OCI-LY1 (cell line): ENCODE results near the gene USP6NL.

Experiments
- H2AFZ ChIP-seq: fragments of 200-600 bp; sonication (generic), shearing (Covaris generic); 2 replicates; pipeline ENCODE4 v1.6.0; 2014; ENCODE audit warnings: antibody characterized with exemption, mild to moderate bottlenecking, low read length
- H3F3A ChIP-seq: fragments of 200-600 bp; sonication (generic), shearing (Covaris generic); 2 replicates; pipeline ENCODE4 v1.6.0; 2014; ENCODE audit warnings: mild to moderate bottlenecking, antibody characterized with exemption, low read length, moderate library complexity; ENCODE audit not compliant: insufficient read depth
- H3K27ac ChIP-seq: fragments of 200-600 bp; sonication (generic); 2 replicates; pipeline ENCODE4 v1.5.1; 2014; ENCODE audit warnings: low read length, mixed run types, mild to moderate bottlenecking, low read depth; ENCODE audit not compliant: poor library complexity, severe bottlenecking
- H3K27me3 ChIP-seq: fragments of 200-600 bp; sonication (generic); 2 replicates; pipeline ENCODE4 v1.6.0; 2014; ENCODE audit warnings: antibody characterized with exemption, mild to moderate bottlenecking, low read length, moderate library complexity; ENCODE audit not compliant: insufficient read depth
- H3K36me3 ChIP-seq: fragments of 200-600 bp; sonication (generic); 2 replicates; pipeline ENCODE4 v1.6.1; 2014; ENCODE audit warnings: mild to moderate bottlenecking, antibody characterized with exemption, low read length, moderate library complexity, mixed read lengths; ENCODE audit not compliant: insufficient read depth
- H3K4me1 ChIP-seq: fragments of 200-600 bp; sonication (generic); 2 replicates; pipeline ENCODE4 v1.5.1; 2014; ENCODE audit warnings: mild to moderate bottlenecking, low read length, moderate library complexity; ENCODE audit not compliant: insufficient read depth, severe bottlenecking
- H3K4me2 ChIP-seq: fragments of 200-600 bp; sonication (generic), shearing (Covaris generic); 2 replicates; pipeline ENCODE4 v1.6.1; 2014; ENCODE audit warnings: low read length
- H3K4me3 ChIP-seq: fragments of 200-600 bp; sonication (generic); 2 replicates; pipeline ENCODE4 v1.5.1; 2014; ENCODE audit warnings: low read length, low read depth, mild to moderate bottlenecking, mixed read lengths; ENCODE audit not compliant: poor library complexity, severe bottlenecking
- H3K79me2 ChIP-seq: fragments of 200-600 bp; shearing (Covaris generic); 2 replicates; pipeline ENCODE4 v1.6.1; 2016; ENCODE audit warnings: mixed run types, low read length, mixed read lengths; ENCODE audit not compliant: insufficient read depth
- H3K9ac ChIP-seq: fragments of 200-600 bp; sonication (generic), shearing (Covaris generic); 2 replicates; pipeline ENCODE4 v1.6.1; 2014; ENCODE audit warnings: mild to moderate bottlenecking, low read length, mixed read lengths
- H3K9me2 ChIP-seq: fragments of 200-600 bp; sonication (generic), shearing (Covaris generic); 2 replicates; pipeline ENCODE4 v1.6.1; 2014; ENCODE audit warnings: low read depth, mild to moderate bottlenecking, low read length, mixed read lengths
- H3K9me3 ChIP-seq: fragments of 200-600 bp; shearing (Covaris generic); 2 replicates; pipeline ENCODE4 v1.6.1; 2014; ENCODE audit warnings: low read length, mixed read lengths
- H4K20me1 ChIP-seq: fragments of 200-600 bp; sonication (generic), shearing (Covaris generic); 2 replicates; pipeline ENCODE4 v1.6.0; 2016; ENCODE audit warnings: mild to moderate bottlenecking, low read length; ENCODE audit not compliant: insufficient read depth
- EZH2 ChIP-seq: fragments of 200-600 bp; sonication (generic), shearing (Covaris generic); IDR thresholded peaks from 2 replicates; pipeline ENCODE4 v1.8.0; 2017; ENCODE audit warnings: borderline replicate concordance, mixed run types, mild to moderate bottlenecking, antibody characterized with exemption, low read length, moderate library complexity, mixed read lengths
- TF ChIP-seq, protein P1 (sequence below): fragments of 200-600 bp; sonication (generic), shearing (Covaris generic); IDR thresholded peaks from 2 replicates; pipeline ENCODE4 v1.5.1; 2017; ENCODE audit warnings: mild to moderate bottlenecking, antibody characterized with exemption, low read length, moderate library complexity, mixed read lengths

The USP6NL gene

DNA sequence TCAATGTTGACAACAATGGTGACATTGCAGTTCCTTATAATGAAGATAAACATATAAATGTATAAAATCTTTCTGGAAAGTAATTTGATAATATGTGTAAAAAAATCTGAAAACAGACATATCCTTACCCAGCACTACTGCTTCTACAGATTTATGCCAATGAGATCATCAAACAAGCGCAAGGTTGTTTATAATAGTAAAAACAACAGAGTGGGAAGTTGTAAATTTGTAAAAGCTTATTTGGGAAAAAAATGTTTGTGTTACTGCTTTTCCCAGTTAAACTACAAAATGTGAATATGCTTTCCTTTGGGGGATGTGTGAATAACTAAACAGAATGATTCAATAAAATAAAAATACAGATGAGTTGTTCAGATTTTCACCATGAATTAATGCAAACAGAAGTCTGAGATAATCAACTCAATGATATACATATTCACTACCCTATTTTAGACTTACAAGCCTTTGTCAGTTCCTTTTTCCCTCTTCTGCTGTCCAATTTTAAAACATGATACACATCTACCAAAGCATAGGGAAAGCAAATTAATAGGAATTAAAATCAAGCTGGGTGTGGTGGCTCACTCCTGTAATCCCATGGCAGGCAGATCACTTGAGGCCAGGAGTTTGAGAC, 82.1 kb downstream of the USP6NL start:
- H3K79me2 ChIP-seq: peaks cover 14% of the 10 kb centered on the region

DNA sequence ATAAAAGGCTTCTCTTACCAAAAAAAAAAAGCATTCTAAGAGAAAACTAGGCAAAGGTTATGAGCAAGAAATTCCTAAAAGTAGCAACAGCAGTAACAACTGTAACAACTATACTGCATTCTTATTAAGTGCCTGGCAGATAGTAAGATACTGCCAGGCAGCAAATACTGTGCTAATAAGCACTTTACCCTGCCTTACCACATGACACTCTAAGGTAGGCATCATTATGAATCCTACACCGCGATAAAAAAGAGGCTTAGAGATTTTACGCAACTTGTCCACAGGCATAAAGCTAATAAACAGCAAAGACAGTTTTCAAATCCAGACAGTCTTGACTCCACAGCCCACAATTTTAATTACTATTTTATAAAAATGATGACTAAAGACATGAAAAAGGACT, 83.2 kb downstream of the USP6NL start:
- H4K20me1 ChIP-seq: no peaks in the 10 kb centered on the region; the same call in 1 of the 2 replicates
- peaks cover 46% of the 10 kb centered on the region for H3K4me1 ChIP-seq
- no peaks in the 10 kb centered on the region for H3K27me3 ChIP-seq
- no peaks in the 10 kb centered on the region for H3K36me3 ChIP-seq
- H3K4me3 ChIP-seq: no peak overlapping the region
- H3K27ac ChIP-seq: no peak overlapping the region
- no peaks in the 10 kb centered on the region for H3K9me2 ChIP-seq
- H2AFZ ChIP-seq: no peak overlapping the region
- H3K9me3 ChIP-seq: no peaks in the 10 kb centered on the region
- H3K79me2 ChIP-seq: peaks cover 14% of the 10 kb centered on the region
- H3K4me2 ChIP-seq: peak overlapping the region; percentile 41
- H3F3A ChIP-seq: no peaks in the 10 kb centered on the region
- TF ChIP-seq, protein P1, sequence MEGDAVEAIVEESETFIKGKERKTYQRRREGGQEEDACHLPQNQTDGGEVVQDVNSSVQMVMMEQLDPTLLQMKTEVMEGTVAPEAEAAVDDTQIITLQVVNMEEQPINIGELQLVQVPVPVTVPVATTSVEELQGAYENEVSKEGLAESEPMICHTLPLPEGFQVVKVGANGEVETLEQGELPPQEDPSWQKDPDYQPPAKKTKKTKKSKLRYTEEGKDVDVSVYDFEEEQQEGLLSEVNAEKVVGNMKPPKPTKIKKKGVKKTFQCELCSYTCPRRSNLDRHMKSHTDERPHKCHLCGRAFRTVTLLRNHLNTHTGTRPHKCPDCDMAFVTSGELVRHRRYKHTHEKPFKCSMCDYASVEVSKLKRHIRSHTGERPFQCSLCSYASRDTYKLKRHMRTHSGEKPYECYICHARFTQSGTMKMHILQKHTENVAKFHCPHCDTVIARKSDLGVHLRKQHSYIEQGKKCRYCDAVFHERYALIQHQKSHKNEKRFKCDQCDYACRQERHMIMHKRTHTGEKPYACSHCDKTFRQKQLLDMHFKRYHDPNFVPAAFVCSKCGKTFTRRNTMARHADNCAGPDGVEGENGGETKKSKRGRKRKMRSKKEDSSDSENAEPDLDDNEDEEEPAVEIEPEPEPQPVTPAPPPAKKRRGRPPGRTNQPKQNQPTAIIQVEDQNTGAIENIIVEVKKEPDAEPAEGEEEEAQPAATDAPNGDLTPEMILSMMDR: no peak
- no peak for TF ChIP-seq EZH2
- H3K9ac ChIP-seq: no peak overlapping the region

More for the DNA sequence above, 82.1 kb downstream of the USP6NL start:
- Histone ChIP-seq H3K9ac (no peak overlapping the region), H3K9me3 (no peaks in the 10 kb centered on the region), H3K27ac (no peak overlapping the region), H4K20me1 (no peaks in the 10 kb centered on the region; the same call in 1 of the 2 replicates), H3K4me2 (no peak overlapping the region), H3K4me1 (peaks cover 56% of the 10 kb centered on the region), H3K4me3 (no peak overlapping the region), H2AFZ (no peak overlapping the region), H3K9me2 (no peaks in the 10 kb centered on the region), H3K36me3 (no peaks in the 10 kb centered on the region), H3F3A (no peaks in the 10 kb centered on the region), H3K27me3 (no peaks in the 10 kb centered on the region)
- TF ChIP-seq, protein P1: no peak

DNA sequence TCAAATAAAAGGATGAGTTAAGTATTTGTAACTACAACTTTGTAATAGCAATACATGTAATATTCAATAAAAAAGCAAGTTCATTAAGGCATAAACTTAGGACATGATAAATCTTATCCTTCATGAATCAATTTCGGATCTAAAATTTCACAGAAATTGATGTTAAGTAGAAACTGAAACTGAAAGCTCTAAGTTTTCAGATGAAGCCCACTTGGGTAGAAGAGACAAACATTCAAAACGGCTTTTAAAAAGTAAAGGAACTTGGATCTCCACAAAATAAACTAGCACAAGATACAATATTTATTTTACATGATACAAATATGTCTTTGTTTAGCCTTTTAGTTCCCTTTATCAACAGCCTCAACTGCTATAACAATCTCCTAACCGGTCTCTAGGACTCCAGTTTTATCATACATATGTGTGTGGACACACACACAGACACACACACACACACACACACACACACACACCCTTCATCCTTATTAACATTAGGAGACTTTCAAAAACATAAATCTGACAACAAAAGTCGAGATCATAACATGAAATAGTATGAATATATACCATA, 83.7 kb downstream of the USP6NL start:
- Histone ChIP-seq H3K27me3 (no peaks in the 10 kb centered on the region), H3K9me2 (no peaks in the 10 kb centered on the region), H3K27ac (no peak overlapping the region)

More for the DNA sequence above, 83.7 kb downstream of the USP6NL start:
- H3K4me1 ChIP-seq: peaks cover 41% of the 10 kb centered on the region
- no peaks in the 10 kb centered on the region for H3K36me3 ChIP-seq
- H3K4me3 ChIP-seq: no peak overlapping the region
- no peaks in the 10 kb centered on the region; the same call in 1 of the 2 replicates for H4K20me1 ChIP-seq
- no peaks in the 10 kb centered on the region for H3F3A ChIP-seq
- H3K9ac ChIP-seq: no peak overlapping the region
- H3K79me2 ChIP-seq: peaks cover 14% of the 10 kb centered on the region
- no peak overlapping the region for H2AFZ ChIP-seq
- no peaks in the 10 kb centered on the region for H3K9me3 ChIP-seq
- TF ChIP-seq, protein P1: no peak
- TF ChIP-seq EZH2: no peak
- H3K4me2 ChIP-seq: peak overlapping the region; percentile 11; the same call in 1 of the 2 replicates
